Measurements from ENCODE around the gene GADD45GIP1.

DNA sequence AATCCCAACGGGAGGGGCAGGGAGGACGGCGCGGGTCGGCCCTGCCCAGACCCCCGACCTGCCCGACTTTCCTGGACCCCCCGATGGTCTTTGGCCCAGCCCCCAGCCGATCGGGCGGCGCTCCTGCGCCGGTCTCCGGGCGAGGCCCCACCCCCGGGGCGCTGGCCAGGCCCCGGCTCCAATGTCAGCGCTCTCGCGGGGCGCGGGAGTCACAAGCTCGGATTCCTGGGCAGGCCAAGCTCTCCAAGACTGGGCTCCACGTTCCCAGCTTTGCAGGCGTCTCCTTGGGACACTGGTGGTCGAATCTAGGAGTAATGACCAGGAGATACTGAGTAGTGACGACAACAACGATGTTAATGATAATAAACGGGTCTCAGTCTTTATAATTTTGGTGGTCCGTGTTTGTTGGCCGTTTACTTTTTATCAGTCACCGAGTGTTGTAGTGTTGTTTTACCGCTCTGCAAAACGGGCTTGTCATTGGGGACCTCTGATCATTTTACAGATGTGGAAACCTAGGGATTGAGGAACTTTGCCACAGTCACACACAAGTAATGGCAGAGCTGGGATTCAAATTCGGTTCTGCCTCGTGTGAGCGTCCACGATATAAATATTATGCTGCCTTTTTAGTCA lies 10.8 kb downstream of the GADD45GIP1 start:
- TF ChIP-seq, protein P1, sequence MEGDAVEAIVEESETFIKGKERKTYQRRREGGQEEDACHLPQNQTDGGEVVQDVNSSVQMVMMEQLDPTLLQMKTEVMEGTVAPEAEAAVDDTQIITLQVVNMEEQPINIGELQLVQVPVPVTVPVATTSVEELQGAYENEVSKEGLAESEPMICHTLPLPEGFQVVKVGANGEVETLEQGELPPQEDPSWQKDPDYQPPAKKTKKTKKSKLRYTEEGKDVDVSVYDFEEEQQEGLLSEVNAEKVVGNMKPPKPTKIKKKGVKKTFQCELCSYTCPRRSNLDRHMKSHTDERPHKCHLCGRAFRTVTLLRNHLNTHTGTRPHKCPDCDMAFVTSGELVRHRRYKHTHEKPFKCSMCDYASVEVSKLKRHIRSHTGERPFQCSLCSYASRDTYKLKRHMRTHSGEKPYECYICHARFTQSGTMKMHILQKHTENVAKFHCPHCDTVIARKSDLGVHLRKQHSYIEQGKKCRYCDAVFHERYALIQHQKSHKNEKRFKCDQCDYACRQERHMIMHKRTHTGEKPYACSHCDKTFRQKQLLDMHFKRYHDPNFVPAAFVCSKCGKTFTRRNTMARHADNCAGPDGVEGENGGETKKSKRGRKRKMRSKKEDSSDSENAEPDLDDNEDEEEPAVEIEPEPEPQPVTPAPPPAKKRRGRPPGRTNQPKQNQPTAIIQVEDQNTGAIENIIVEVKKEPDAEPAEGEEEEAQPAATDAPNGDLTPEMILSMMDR (IDR thresholded peaks at IDR 0.05; ENCODE audit: low read depth, low read length, poor library complexity, severe bottlenecking): no peak
- TF ChIP-seq EZH2phosphoT487 (IDR thresholded peaks at IDR 0.05; ENCODE audit: borderline replicate concordance, low read length): no peak
